GM18508 (cell line): ENCODE measurements around the gene GRPEL1.
A peak's percentile ranks its signal among the peaks of the same experiment; 100 is the strongest.
"Not testable (repeated sequence)": the region's sequence is repeated elsewhere in the genome, so short reads cannot be mapped to it uniquely, and the experiment has no call there.

ENCODE experiments used
- ATAC-seq: cut with Tn5 transposase; IDR thresholded peaks from one replicate; pipeline ENCODE4 v1.9.1; 2021; ENCODE audit warnings: moderate number of reproducible peaks; ENCODE audit not compliant: insufficient read depth, unreplicated experiment

Gene GRPEL1

GRCh38 chr4:7094916-7095315, 27.1 kb upstream of the GRPEL1 start:
- ATAC-seq: no peak

- ATAC-seq: no peak
Observed at GRCh38 chr4:7092026-7092425, 24.2 kb upstream of the GRPEL1 start.

DNA sequence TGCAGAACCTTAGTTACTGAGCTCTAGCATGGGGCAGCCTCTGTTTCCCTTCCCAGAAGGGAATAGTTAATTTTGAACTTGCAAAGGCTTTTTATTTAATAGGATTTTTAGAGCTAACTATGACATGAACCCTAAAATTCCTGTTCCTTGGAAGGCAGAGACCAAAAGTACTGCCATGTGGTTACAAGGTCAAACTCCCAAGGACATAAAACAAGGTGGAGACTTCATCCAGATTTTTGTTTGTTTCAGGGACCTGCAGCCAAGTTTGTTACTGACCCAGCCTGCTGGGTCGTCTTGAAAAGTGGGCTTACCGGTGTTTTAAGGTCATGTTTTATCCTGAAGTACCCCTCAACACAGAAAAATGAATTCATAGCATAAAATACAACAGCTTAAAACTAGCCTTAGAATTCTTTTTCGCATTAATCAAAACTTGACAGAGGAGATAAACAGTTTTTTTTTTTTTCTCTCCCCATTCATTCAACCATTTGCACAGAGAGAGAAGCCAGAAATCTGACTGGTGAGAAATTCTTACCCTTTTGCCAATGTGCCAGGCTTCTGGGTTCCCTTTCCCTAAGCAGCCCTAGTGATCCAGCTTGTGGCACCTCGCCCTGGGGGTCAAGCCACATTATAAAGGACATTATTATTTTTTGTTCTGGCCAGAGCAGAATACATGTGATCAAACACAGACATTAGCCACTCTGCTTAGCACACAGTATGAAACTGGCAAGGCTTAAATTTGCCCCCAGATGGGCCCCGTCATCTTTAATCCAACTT, 21.5 kb upstream of the GRPEL1 start:
- ATAC-seq: no peak

DNA sequence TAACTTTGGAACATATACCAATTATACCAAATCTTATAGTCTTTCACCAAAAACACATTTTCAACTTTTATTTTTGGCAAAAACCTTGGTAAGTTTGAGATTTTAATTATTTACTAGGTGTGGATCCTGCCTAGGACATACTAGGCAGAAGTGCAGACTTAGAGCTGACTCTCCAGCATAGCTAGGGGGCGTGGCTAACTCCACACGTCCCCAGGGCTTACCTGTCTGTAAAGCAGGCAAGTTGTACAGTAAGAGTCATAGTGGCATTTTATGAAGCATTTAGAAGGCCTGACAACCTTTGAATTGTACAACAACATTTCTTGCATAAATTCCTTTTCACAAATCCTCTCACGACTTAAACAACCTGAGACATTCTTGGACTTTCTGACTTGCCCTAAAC, 19.2 kb upstream of the GRPEL1 start:
- no peak for ATAC-seq

DNA sequence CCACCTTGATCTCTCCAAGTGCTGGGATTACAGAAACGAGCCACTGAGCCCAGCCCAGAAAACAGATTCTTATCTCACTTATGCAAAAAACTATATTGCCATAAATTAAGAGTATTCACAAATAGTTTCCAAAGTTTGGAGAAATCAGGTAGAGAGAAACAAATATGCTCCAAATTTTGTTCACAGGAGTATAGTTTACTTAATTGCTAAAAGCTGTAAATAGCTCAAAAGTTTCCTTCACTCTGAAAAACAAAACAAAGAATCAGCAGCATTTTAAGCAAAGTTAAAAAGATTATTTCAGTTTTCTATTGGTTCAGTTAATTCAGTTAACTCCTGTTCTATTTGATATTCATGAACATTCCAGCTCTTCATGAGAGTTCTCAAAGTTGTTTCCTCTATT, 18.5 kb upstream of the GRPEL1 start:
- no peak for ATAC-seq

DNA sequence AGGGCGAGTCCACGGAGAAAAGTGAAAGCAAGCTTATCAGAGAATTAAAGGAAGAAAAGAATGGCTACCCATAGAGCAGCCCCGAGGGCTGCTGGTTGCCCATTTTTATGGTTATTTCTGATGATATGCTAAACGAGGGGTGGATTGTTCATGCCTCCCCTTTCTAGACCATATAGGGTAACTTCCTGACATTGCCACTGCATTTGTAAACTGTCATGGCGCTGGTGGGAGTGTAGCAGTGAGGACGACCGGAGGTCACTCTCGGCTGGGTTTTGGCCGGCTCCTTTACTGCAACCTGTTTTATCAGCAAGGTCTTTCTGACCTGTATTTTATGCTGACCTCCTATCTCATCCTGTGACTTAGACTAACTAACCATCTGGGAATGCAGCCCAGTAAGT, 16.7 kb upstream of the GRPEL1 start:
- not testable (repeated sequence) for ATAC-seq

DNA sequence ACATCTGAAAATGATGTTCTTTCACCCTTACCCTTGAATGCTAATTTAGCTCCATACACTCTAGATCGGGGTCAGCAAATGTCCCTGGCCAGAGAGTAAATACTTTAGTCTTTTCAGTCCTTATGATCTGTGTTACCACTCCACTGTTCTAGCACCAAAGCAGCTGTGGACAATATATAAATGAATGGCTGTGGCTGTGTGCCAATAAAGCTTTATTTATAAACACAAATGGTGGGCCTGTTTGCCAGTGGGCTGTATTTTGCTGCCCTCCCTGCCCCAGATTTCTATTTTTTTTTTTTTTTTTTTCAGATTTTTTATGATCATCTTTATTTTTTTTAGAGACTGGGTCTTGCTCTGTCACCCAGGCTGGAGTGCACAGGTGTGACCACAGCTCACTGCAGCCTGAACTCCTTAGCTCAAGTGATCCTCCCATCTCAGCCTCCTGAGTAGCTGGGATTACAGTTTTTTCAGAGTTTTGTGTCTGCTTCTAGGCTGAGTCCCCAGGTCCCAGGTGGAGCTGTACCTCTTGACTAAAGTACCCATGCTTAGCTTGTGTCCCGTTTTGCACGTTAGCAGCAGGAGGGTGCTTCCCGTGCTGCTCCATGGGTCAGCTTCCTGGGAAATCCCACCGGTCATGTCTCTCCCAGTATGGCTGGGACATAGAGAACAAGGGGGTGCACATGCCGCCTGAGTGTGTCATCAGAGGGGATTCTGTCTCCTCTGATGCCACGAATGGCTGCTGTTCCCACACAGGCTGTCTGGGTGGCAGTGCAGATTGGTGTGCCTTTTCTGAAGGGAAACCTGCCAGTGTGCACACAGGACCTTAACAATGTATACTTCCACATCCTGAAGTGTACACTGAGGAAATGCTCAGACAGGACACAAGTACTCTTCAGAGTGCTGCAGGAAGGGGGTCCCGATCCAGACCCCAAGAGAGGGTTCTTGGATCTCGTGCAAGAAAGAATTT, 16.0 kb upstream of the GRPEL1 start:
- no peak for ATAC-seq

DNA sequence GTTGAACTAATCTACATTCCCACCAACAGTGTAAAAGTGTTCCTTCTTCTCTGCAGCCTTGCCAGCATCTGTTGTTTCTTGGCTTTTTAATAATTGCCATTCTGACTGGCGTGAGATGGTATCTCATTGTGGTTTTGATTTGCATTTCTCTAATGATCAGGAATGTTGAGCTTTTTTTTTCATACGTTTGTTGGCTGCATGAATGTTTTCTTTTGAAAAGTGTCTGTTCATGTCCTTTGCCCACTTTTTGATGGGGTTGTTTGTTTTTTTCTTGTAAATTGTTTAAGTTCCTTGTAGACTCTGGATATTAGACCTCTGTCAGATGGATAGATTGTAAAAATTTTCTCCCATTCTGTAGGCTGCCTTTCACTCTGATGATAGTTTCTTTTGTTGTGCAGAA, 12.0 kb upstream of the GRPEL1 start:
- not testable (repeated sequence) for ATAC-seq

DNA sequence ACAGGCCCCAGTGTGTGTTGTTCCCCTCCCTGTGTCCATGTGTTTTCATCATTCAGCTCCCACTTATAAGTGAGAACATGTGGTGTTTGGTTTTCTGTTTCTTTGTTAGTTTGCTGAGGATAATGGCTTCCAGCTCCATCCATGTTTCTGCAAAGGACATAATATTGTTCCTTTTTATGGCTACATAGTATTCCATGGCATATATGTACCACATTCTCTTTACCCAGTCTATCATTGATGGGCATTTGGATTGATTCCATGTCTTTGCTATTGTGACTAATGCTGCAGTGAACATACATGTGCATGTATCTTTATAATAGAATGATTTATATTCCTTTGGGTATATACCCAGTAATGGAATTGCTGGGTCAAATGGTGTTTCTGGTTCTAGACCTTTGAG, 11.6 kb upstream of the GRPEL1 start:
- ATAC-seq: not testable (repeated sequence)

GRCh38 chr4:7078025-7078424, 10.2 kb upstream of the GRPEL1 start:
- ATAC-seq: no peak

- ATAC-seq: no peak
Observed at GRCh38 chr4:7077371-7077770, 9.5 kb upstream of the GRPEL1 start.

DNA sequence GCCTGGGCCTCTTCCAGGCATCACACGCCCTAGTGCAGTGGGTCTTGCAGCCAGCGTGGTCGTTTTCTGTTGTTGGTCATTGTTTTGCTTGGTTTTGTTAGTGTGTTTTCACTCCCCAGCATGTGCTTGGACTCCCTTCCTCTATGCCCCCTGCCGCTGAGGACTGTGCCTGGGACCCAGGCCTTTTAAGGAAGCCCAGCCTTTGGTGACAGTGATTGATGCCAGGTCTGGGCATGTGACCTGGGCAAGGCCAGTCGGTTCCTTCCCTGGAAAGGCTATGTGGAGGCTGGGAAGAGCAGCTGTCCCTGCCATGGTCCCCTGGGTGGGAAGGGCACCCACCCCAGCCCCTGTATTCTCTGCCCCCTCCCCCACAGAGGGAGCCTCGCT, 8.8 kb upstream of the GRPEL1 start:
- no peak for ATAC-seq

- ATAC-seq: no peak
Observed at GRCh38 chr4:7075962-7076695, 8.3 kb upstream of the GRPEL1 start.

DNA sequence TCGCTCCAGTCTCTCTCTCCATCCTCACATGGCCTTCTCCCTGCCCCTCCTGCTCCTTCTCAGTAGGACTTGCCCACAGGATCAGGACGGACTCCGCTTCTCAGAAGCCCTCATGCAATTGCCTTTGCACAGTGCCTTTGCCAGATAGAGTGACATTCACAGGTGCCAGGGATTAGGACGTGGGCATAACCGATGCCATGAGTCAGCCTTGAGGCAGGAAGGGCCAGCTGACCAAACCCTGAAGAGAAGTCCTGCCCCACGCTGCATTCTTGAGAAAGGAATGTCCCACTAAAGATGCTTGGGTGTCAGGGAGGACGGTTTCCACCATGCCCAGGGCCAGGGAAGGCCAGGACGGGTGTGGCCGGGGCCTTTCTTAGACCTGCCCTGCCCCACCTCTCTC, 6.6 kb upstream of the GRPEL1 start:
- no peak for ATAC-seq

GRCh38 chr4:7073526-7074390, 5.9 kb upstream of the GRPEL1 start:
- ATAC-seq: no peak

- ATAC-seq: no peak
Observed at GRCh38 chr4:7073059-7073458, 5.2 kb upstream of the GRPEL1 start.

- ATAC-seq: peak; percentile 34
Observed at GRCh38 chr4:7070729-7071511, 3.1 kb upstream of the GRPEL1 start.

GRCh38 chr4:7068883-7069282, 1.0 kb upstream of the GRPEL1 start:
- no peak for ATAC-seq

- peak; percentile 2 for ATAC-seq
Observed at GRCh38 chr4:7068279-7068842, 497 bp upstream of the GRPEL1 start.
